Vagina (tissue), 2 donors: Measurements from ENCODE around the gene TBX10.

ENCODE experiments used
- POLR2A ChIP-seq, 2 donors: fragments of 450-650 bp; IDR thresholded peaks; one replicate each; pipeline ENCODE4 v1.6.1; 2017; ENCODE audit warnings: antibody characterized with exemption in 2 of 2, mild to moderate bottlenecking in 2 of 2, moderate library complexity in 2 of 2
- POLR2AphosphoS5 ChIP-seq, 2 donors: sonication (generic); formaldehyde crosslinking; IDR thresholded peaks; one replicate each; pipeline ENCODE4 v1.9.0; 2017; ENCODE audit warnings: antibody characterized with exemption in 2 of 2, mild to moderate bottlenecking in 2 of 2, low read depth in 1 of 2; ENCODE audit not compliant: insufficient read depth in 1 of 2
- TF ChIP-seq, protein P1 (sequence below), 3 experiments: fragments of 450-650 bp in 2 of 3; fragments of 200-600 bp in 1 of 3; sonication (generic) in 1 of 3; IDR thresholded peaks; one replicate each; pipeline ENCODE4 v1.5.1; 2017 to 2019; ENCODE audit warnings: antibody characterized with exemption in 3 of 3, mild to moderate bottlenecking in 2 of 3, moderate library complexity in 2 of 3

DNA sequence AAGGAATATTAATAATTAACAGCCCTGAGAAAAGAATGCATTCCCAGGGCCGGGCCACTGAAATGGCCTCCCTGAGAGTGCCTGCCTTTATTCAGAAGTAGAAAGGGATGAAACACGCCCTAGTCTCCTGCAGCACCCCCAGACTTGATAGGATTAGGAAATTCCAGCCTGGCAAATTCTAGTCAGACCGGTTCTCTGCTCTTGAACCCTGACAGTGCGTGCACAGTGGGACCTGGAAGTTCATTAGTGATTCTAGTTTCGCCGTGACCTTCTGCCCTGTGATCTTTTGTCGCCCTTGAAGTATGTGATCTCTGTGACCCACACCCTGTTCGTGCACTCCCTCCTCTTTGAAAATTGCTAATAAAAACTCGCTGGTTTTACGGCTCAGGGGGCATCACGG, 58.1 kb downstream of the TBX10 start:
- TF ChIP-seq, protein P1, sequence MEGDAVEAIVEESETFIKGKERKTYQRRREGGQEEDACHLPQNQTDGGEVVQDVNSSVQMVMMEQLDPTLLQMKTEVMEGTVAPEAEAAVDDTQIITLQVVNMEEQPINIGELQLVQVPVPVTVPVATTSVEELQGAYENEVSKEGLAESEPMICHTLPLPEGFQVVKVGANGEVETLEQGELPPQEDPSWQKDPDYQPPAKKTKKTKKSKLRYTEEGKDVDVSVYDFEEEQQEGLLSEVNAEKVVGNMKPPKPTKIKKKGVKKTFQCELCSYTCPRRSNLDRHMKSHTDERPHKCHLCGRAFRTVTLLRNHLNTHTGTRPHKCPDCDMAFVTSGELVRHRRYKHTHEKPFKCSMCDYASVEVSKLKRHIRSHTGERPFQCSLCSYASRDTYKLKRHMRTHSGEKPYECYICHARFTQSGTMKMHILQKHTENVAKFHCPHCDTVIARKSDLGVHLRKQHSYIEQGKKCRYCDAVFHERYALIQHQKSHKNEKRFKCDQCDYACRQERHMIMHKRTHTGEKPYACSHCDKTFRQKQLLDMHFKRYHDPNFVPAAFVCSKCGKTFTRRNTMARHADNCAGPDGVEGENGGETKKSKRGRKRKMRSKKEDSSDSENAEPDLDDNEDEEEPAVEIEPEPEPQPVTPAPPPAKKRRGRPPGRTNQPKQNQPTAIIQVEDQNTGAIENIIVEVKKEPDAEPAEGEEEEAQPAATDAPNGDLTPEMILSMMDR (IDR thresholded peaks at IDR 0.05) = no peak
- no peak for TF ChIP-seq POLR2AphosphoS5 (IDR thresholded peaks at IDR 0.05; ENCODE audit: insufficient read depth in 1 of 2, low read depth in 1 of 2)
- TF ChIP-seq POLR2A (IDR thresholded peaks at IDR 0.05) = no peak
